Hematopoietic multipotent progenitor cell treated with erythropoietin and hydrocortisone succinate and interleukin-3 and kit ligand, for 4 days (in vitro differentiated cells): ENCODE data around the gene ENPP1.

Experiments used
- DNase-seq: peaks from one replicate; pipeline ENCODE4 v3.0.0-alpha.2; 2015

Gene ENPP1

DNA sequence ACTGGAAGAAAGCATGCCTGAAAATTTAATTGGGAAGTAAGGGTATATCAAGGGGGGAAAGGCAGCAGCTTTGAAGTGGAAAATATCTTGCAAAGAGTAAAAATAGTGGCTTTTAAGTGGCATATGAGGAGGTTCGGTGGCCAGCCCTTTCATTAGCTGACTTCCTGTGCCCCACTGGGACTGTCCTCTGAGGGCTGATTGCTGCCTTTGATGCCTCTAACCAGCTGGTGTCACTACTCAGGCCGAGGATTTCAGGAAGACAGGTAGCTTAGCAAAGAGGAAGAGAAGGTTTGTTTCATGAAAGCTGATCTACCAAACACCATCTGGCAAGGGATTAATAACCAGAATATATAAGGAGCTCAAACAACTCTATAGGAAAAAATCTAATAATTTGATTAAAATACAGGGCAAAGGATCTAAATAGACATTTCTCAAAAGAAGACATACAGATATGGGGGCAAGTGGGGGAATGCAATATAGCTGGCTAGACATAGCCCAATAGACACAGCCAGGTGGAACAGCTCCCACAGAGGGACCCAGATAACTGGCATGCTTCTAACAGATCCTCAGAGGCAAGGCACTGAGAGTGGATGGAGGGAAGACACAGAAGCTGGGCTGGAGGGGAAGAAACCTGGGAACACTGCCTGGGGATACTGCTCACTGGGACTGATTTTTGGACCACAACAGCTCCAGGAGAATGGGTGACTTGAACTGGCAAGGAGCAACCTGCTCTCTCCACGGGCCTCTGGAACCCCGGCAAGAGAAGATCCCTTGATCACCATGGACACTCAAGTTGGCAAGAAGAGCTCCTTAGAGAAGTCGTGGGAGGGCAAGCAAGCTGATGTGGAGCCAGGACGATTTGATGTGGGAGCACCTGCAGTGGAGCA, 110.2 kb downstream of the ENPP1 start:
- DNase-seq, result no peak

- no peak for DNase-seq
These were observed 111.0 kb downstream of the ENPP1 start for GRCh38 chr6:131918650-131919355.

GRCh38 chr6:131920656-131921055, 112.8 kb downstream of the ENPP1 start:
- no peak for DNase-seq

DNA sequence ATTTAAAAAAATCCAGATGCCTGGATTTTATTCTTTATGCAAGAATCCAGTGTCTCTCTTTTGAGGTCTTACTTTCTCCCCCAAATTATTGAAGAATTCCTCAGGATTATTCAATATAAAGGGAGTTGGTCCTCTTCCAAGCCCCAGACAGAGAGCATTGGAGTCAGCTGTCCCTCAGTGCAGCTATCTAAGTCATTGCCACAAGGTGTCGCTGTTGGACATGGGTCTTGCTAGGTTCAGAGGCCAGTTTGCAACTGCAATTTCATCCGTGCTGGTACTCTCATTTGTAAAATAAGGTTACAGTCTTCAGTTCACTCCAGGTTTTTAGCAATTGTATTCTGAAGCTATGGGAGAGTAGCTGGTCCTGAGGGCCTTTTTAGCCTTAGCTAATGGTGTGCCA, 115.5 kb downstream of the ENPP1 start:
- peak; percentile 77 for DNase-seq

GRCh38 chr6:131924881-131925474, 117.2 kb downstream of the ENPP1 start:
- peak; percentile 58 for DNase-seq

GRCh38 chr6:131929264-131929663, 121.4 kb downstream of the ENPP1 start:
- no peak for DNase-seq

GRCh38 chr6:131929976-131930375, 122.2 kb downstream of the ENPP1 start:
- DNase-seq, result no peak

DNA sequence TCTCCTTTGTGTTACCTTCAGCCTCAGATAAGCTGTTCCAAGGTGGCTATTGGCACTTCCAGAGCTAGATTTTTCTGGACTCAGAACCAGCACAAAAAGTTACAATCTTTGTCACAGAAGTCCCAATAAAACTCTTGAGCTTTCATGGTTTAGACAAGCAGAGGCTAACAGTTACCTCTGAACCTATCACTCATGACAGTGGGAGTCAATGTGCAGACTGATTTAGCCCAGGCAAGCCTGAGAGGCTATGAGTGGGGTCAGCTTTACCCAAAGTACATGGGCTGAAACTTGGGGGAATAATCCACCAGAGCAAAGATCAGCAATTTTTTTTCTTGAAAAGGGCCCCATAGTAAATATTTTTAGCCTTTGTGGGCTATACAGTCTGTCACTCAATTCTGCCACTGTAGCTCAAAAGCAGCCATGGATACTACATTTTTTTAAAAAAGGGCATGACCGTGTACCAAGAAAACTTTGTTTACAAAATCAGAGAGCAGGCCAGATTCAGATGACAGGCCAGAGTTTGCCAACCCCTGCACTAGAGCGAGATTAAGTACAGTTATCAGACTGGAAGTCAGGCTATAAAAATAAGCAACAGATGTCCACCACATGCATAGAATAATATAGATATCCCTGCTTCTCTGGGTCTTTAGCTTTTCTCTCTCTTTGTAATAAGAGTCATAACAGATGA, 123.4 kb downstream of the ENPP1 start:
- no peak for DNase-seq

- DNase-seq, result no peak
These were observed 128.3 kb downstream of the ENPP1 start for GRCh38 chr6:131936156-131936555.

DNA sequence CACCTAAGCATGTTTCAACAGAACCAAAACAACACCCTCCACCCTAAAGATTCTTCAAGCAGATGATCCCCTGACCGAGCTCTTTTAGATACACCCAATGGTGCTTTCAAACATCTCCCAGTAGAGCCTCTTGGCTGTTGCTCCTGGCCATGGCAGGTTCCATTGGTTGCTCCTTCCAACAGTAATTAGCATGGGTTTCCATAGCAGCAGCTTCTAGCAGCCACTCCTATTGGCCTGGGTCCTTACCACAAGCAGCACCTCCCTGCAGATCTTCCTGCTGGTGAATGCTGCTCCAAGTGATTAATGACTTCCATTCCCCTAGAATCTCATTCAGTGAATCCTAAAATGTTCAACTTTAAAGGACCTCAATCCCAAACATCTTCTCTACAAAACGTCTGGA, 129.4 kb downstream of the ENPP1 start:
- DNase-seq, result no peak

DNA sequence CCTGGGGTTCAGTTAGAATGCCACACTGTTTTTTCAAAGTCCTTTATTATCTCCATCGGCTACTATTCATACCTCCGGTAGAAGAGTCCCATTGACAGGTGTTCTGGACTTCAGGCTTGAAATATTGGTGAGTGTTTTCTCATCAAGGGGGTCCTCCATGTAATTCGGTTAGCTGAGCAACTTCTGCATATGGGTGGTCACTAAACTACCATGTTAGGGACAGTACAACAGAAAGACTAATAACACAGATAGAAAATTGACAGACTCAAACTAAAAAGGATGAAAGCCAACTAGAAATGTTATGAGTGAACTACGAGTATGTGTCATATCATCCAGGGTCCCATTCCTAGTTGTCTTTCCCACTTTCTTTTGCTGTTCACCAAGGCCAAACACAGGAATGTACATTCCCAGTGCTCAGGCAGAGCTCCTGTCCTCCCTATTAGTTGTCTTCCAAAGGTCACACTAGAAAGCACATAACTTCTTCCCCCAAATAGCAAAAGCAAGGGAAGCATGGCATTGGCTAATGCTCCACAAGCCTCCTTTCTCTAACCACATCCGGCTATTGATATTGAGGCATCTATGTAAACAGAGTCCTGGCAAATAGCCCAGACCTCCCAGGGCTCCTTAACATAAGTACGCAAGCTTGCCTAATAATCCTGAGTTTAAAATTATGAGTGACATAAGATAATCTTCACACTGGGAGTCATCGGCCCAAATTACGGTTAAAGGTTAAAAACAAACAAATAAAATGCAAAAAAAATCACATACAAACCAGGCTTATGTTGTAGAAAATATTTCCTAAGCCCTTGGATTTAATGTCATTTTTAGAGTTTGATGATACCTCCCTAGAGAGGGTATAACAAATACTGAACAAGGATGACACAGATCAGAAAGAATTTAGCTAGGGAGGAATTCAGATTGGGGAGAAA, 130.1 kb downstream of the ENPP1 start:
- DNase-seq, result no peak
